HL-60 (cell line): ENCODE measurements around the gene CXCR6.

Experiments
- DNase-seq, 2 experiments: peaks; one replicate each; pipeline ENCODE4 v3.0.0-alpha.2; 2010 to 2020; ENCODE audit warnings: low read depth in 1 of 2, low spot score in 1 of 2
- H3K27ac ChIP-seq: fragments of 250-450 bp; sonication (Bioruptor Pico); replicated peaks from 2 replicates; pipeline ENCODE4 v1.5.1; 2020; ENCODE audit warnings: mild to moderate bottlenecking, moderate library complexity
- H3K27me3 ChIP-seq: fragments of 250-450 bp; sonication (Bioruptor Pico); 2 replicates; pipeline ENCODE4 v1.5.1; 2021; ENCODE audit warnings: mild to moderate bottlenecking, moderate library complexity; ENCODE audit not compliant: insufficient read depth, poor library complexity, severe bottlenecking
- H3K4me3 ChIP-seq: replicated peaks from 2 replicates; pipeline ENCODE4 v1.5.1; 2011; ENCODE audit warnings: mild to moderate bottlenecking, control low read depth, low read length; ENCODE audit not compliant: insufficient read depth
- CTCF ChIP-seq: IDR thresholded peaks from one replicate; pipeline ENCODE4 v1.5.1; 2011; ENCODE audit warnings: low read length, control low read depth, inconsistent platforms; ENCODE audit not compliant: insufficient read depth
- GABPA ChIP-seq: IDR thresholded peaks from 2 replicates; pipeline ENCODE4 v1.6.1; 2012; ENCODE audit warnings: low read depth
- POLR2AphosphoS5 ChIP-seq: IDR thresholded peaks from 2 replicates; pipeline ENCODE4 v1.6.1; 2012; ENCODE audit warnings: low read depth
- REST ChIP-seq: IDR thresholded peaks from 2 replicates; pipeline ENCODE4 v1.6.1; 2012; ENCODE audit warnings: low read depth; ENCODE audit not compliant: insufficient replicate concordance
- SPI1 ChIP-seq: IDR thresholded peaks from 2 replicates; pipeline ENCODE4 v1.6.1; 2012; ENCODE audit warnings: low read depth, mild to moderate bottlenecking, borderline replicate concordance

Gene CXCR6

GRCh38 chr3:45931496-45931895, 11.8 kb upstream of the CXCR6 start:
- Histone ChIP-seq H3K27me3 (no peaks in the 10 kb centered on the region), H3K4me3 (no peak overlapping the region), H3K27ac (0 out of 2 replicates have a peak overlapping the region, but pooled peaks have one; percentile 6)
- DNase-seq: no peak
- no peak for TF ChIP-seq CTCF
- TF ChIP-seq GABPA: no peak
- TF ChIP-seq SPI1: no peak
- TF ChIP-seq POLR2AphosphoS5: no peak
- TF ChIP-seq REST: no peak

- Histone ChIP-seq H3K27ac (0 out of 2 replicates have a peak overlapping the region, but pooled peaks have one; percentile 6), H3K4me3 (no peak overlapping the region), H3K27me3 (no peaks in the 10 kb centered on the region)
- peak; percentile 71 to 87 for DNase-seq
- no peak for TF ChIP-seq CTCF
- peak; percentile 49; the same call in 1 of the 2 replicates for TF ChIP-seq POLR2AphosphoS5
- TF ChIP-seq SPI1: no peak
- no peak for TF ChIP-seq GABPA
- TF ChIP-seq REST: no peak
Observed at GRCh38 chr3:45932112-45932511, 11.2 kb upstream of the CXCR6 start.

GRCh38 chr3:45933591-45933990, 9.7 kb upstream of the CXCR6 start:
- TF ChIP-seq CTCF (no peak), REST (no peak), POLR2AphosphoS5 (no peak), GABPA (no peak), SPI1 (no peak)
- DNase-seq: no peak
- Histone ChIP-seq H3K27me3 (no peaks in the 10 kb centered on the region), H3K4me3 (no peak overlapping the region), H3K27ac (no peak overlapping the region)
